D721Med (cell line): Measurements from ENCODE around the gene SYT8.
"Not testable (repeated sequence)": the region's sequence is repeated elsewhere in the genome, so short reads cannot be mapped to it uniquely, and the experiment has no call there.

Experiments
- DNase-seq: peaks from one replicate; pipeline ENCODE4 v3.0.0; 2011; ENCODE audit warnings: low spot score; ENCODE audit not compliant: insufficient read length
- FAIRE-seq: peaks from 2 replicates; lab custom pipeline; 2011; peaks lifted over from hg19 to GRCh38; lab: Jason Lieb, UNC
- CTCF ChIP-seq: IDR thresholded peaks from 2 replicates; pipeline ENCODE4 v1.5.1; 2012; ENCODE audit warnings: mild to moderate bottlenecking, control low read depth; ENCODE audit not compliant: insufficient read depth; ENCODE audit errors: missing control alignments

Gene SYT8

GRCh38 chr11:1884303-1884700, 49.5 kb downstream of the SYT8 start:
- DNase-seq, result no peak
- no peak for TF ChIP-seq CTCF
- FAIRE-seq, result no peak

- not testable (repeated sequence) for FAIRE-seq
These were observed 51.8 kb downstream of the SYT8 start for GRCh38 chr11:1886551-1886950.

More at GRCh38 chr11:1886551-1886950, 51.8 kb downstream of the SYT8 start:
- not testable (repeated sequence) for DNase-seq
